Aorta (tissue), 5 donors: ENCODE measurements around the gene DGUOK. TPM values are rescaled to one million over a fixed set of nuclear protein-coding genes. Genes with fewer than 3 reads are reported as not detected.
A peak's percentile ranks its signal among the peaks of the same experiment; 100 is the strongest.

Experiments used
- ATAC-seq: fragments of 200-7000 bp; cut with Tn5 transposase; one replicate; pipeline ENCODE4 v1.9.1; 2022; ENCODE audit warnings: moderate library complexity; ENCODE audit not compliant: low FRiP score
- DNase-seq, 2 donors: peaks; one replicate each; pipeline ENCODE4 v3.0.0-alpha.2; 2020
- H3K27ac ChIP-seq, 2 donors: one replicate each; pipeline ENCODE4 v1.5.1; 2013; ENCODE audit warnings: low read length in 2 of 2, mild to moderate bottlenecking in 2 of 2, moderate library complexity in 2 of 2, control low read depth in 1 of 2, inconsistent platforms in 1 of 2, low read depth in 1 of 2
- H3K27me3 ChIP-seq, 2 donors: one replicate each; pipeline ENCODE4 v1.6.1; 2013; ENCODE audit warnings: control low read depth in 1 of 2, low read length in 1 of 2, mild to moderate bottlenecking in 1 of 2, moderate library complexity in 1 of 2; ENCODE audit not compliant: insufficient read depth in 2 of 2, control insufficient read depth in 1 of 2
- H3K36me3 ChIP-seq, 2 donors: one replicate each; pipeline ENCODE4 v1.6.1; 2013; ENCODE audit warnings: control low read depth in 1 of 2, low read length in 1 of 2, mild to moderate bottlenecking in 1 of 2; ENCODE audit not compliant: insufficient read depth in 2 of 2, control insufficient read depth in 1 of 2
- H3K4me1 ChIP-seq, 2 donors: one replicate each; pipeline ENCODE4 v1.6.1; 2013; ENCODE audit warnings: low read length in 2 of 2, control low read depth in 1 of 2, mild to moderate bottlenecking in 1 of 2, moderate library complexity in 1 of 2; ENCODE audit not compliant: insufficient read depth in 2 of 2, control insufficient read depth in 1 of 2
- H3K4me3 ChIP-seq, 2 donors: one replicate each; pipeline ENCODE4 v1.5.1; 2013; ENCODE audit warnings: low read length in 2 of 2, control low read depth in 1 of 2, mild to moderate bottlenecking in 1 of 2
- H3K9me3 ChIP-seq: one replicate; pipeline ENCODE4 v1.6.1; 2013; ENCODE audit warnings: mild to moderate bottlenecking, low read length; ENCODE audit not compliant: control insufficient read depth
- WGBS, 2 donors: extraction: QIAGEN DNeasy Blood & Tissue Kit; methylation state at CpG; one replicate each; pipeline ENCODE4 v1.1.7; 2013; 5-methylcytosine and 5-hydroxymethylcytosine counted together
- intact Hi-C, 2 donors: fragments of 100-400 bp; cut with DNase I; formaldehyde crosslinking; loops; one replicate each; pipeline versions ENCODE4 v1.14.2 to v1.15.0; 2022
- polyA plus RNA-seq, 2 donors: library from polyadenylated mRNA; stranded (reverse); fragments of 200-250 nt; gene quantifications; one replicate each; pipeline ENCODE4 v1.2.3, GENCODE V29; 2013
- total RNA-seq, 2 donors: library from RNA; stranded (reverse); fragmentation: NEBNext Ultra II Directional; extraction: Animal tissue kit (Norgen Biotek cat#: 25700); gene quantifications; one replicate each; pipeline ENCODE4 v1.2.1, GENCODE V29; 2021
- donor health status: healthy with polysubstance abuse.
- donor health status: Bipolar disorder and iron deficiency.
- donor health status: DM: no; HTN: no; CAD: no.
- donor health status: DM: no; HTN: no; CAD: no.
- donor health status: DM: yes; HTN: yes; CAD: no.

The DGUOK gene
- total and polyA plus RNA-seq, 4 donors, result 47.5 to 86.7 (median 67.7) TPM

- Histone ChIP-seq H3K27me3 (no peaks in the 10 kb centered on the region), H3K36me3 (peaks cover 2% of the 10 kb centered on the region in 2 donors), H3K9me3 (no peaks in the 10 kb centered on the region), H3K4me1 (no peaks in the 10 kb centered on the region), H3K27ac (no peak overlapping the region), H3K4me3 (no peak overlapping the region)
- WGBS, 2 donors, result 74 to 90% methylated on average over 5 of the region's 5 CpGs
- DNase-seq (no peak), ATAC-seq (no peak)
- intact Hi-C loops, result no loop called here
Observed at GRCh38 chr2:73962798-73963197, 36.1 kb downstream of the DGUOK start.

- DNase-seq, result no peak
Observed at GRCh38 chr2:73963385-73964120, 36.9 kb downstream of the DGUOK start.

GRCh38 chr2:73964223-73964622, 37.5 kb downstream of the DGUOK start:
- Histone ChIP-seq H3K27ac (no peak overlapping the region), H3K36me3 (peaks cover 0 to 2% of the 10 kb centered on the region in 2 donors), H3K4me3 (no peak overlapping the region), H3K27me3 (no peaks in the 10 kb centered on the region), H3K9me3 (no peaks in the 10 kb centered on the region), H3K4me1 (no peaks in the 10 kb centered on the region)
- ATAC-seq, result no peak
- WGBS, 2 donors, result 88 to 96% methylated on average over 2 of the region's 2 CpGs
- DNase-seq, result no peak
- intact Hi-C loops, result no loop called here

More at GRCh38 chr2:73963385-73964120, 36.9 kb downstream of the DGUOK start:
- H3K4me1 ChIP-seq, result no peaks in the 10 kb centered on the region
- no peaks in the 10 kb centered on the region for H3K9me3 ChIP-seq
- peaks cover 1 to 2% of the 10 kb centered on the region in 2 donors for H3K36me3 ChIP-seq
- WGBS, 2 donors, result 36 to 39% methylated on average over 13 of the region's 13 CpGs
- H3K27ac ChIP-seq, result no peak overlapping the region
- ATAC-seq, result no peak
- intact Hi-C loops, result no loop called here
- H3K27me3 ChIP-seq, result no peaks in the 10 kb centered on the region
- no peak overlapping the region for H3K4me3 ChIP-seq

GRCh38 chr2:73965053-73965452, 38.4 kb downstream of the DGUOK start:
- 97% methylated on average over 3 of the region's 3 CpGs for WGBS, 2 donors
- intact Hi-C loops, result no loop called here
- no peak for ATAC-seq

GRCh38 chr2:73968357-73968937, 41.8 kb downstream of the DGUOK start:
- Histone ChIP-seq H3K9me3 (no peaks in the 10 kb centered on the region), H3K27ac (no peak overlapping the region), H3K4me1 (no peaks in the 10 kb centered on the region), H3K27me3 (no peaks in the 10 kb centered on the region), H3K4me3 (no peak overlapping the region), H3K36me3 (no peaks in the 10 kb centered on the region)
- DNase-seq, result no peak
- 83 to 92% methylated on average over 8 of the region's 8 CpGs for WGBS, 2 donors
- intact Hi-C loops, result no loop called here
- no peak for ATAC-seq

More at GRCh38 chr2:73965053-73965452, 38.4 kb downstream of the DGUOK start:
- Histone ChIP-seq H3K27me3 (no peaks in the 10 kb centered on the region), H3K4me3 (no peak overlapping the region), H3K27ac (no peak overlapping the region), H3K36me3 (no peaks in the 10 kb centered on the region), H3K9me3 (no peaks in the 10 kb centered on the region), H3K4me1 (no peaks in the 10 kb centered on the region)
- DNase-seq, result no peak

- Histone ChIP-seq H3K27me3 (no peaks in the 10 kb centered on the region), H3K36me3 (no peaks in the 10 kb centered on the region), H3K4me3 (no peak overlapping the region), H3K27ac (no peak overlapping the region), H3K9me3 (no peaks in the 10 kb centered on the region), H3K4me1 (no peaks in the 10 kb centered on the region)
- ATAC-seq (no peak), DNase-seq (no peak)
- WGBS, 2 donors, result 92 to 93% methylated on average over 4 of the region's 4 CpGs
- intact Hi-C loops, result no loop called here
Observed at GRCh38 chr2:73969356-73969755, 42.7 kb downstream of the DGUOK start.

GRCh38 chr2:73970141-73970803, 43.6 kb downstream of the DGUOK start:
- no peaks in the 10 kb centered on the region for H3K36me3 ChIP-seq
- no peaks in the 10 kb centered on the region for H3K27me3 ChIP-seq
- H3K9me3 ChIP-seq, result no peaks in the 10 kb centered on the region
- ATAC-seq (peak; percentile 9), DNase-seq (no peak)
- no peaks in the 10 kb centered on the region for H3K4me1 ChIP-seq
- WGBS, 2 donors, result 85 to 91% methylated on average over 6 of the region's 6 CpGs
- H3K4me3 ChIP-seq, result no peak overlapping the region
- H3K27ac ChIP-seq, result peak overlapping the region in 1 of 2 donors; percentile 29
- intact Hi-C loops, result no loop called here

GRCh38 chr2:73970850-73971471, 44.3 kb downstream of the DGUOK start:
- no peaks in the 10 kb centered on the region for H3K9me3 ChIP-seq
- no peaks in the 10 kb centered on the region for H3K27me3 ChIP-seq
- no peaks in the 10 kb centered on the region for H3K36me3 ChIP-seq
- no peak overlapping the region for H3K4me3 ChIP-seq
- intact Hi-C loops, result no loop called here
- peak; percentile 83 to 88 for DNase-seq
- peak overlapping the region in 1 of 2 donors; percentile 29 for H3K27ac ChIP-seq
- peak; percentile 82 for ATAC-seq
- no peaks in the 10 kb centered on the region for H3K4me1 ChIP-seq
- WGBS, 2 donors, result 5 to 7% methylated on average over 7 of the region's 7 CpGs
